A549 treated with RU486 at 1 μM for 4 hours (cell line): Measurements from ENCODE around the gene CCDC150. TPM values are rescaled to one million over a fixed set of nuclear protein-coding genes. Genes with fewer than 3 reads are reported as not detected.

Experiments used
- total RNA-seq: library from RNA; stranded (reverse); fragments of 200-300 nt; extraction: Qiagen RNA extraction; gene quantifications from 5 replicates; pipeline ENCODE4 v1.2.3, GENCODE V29; 2022; ENCODE audit warnings: low read depth

CCDC150 gene
- 2.8 to 5.7 TPM (median 4.7 TPM) in 5 replicates for total RNA-seq

GRCh38 chr2:196639180-196640030 is at the start of gene CCDC150:
Gene CCDC150, plus strand, starts transcription at chr2:196639715. Its CDS starts 52 bp downstream, at chr2:196639767.

GRCh38 chr2:196592911-196593881 is 46.3 kb upstream of the CCDC150 start, which contains the start of gene HECW2:
Gene HECW2, minus strand, starts transcription at chr2:196593554.

Other genes with a start within 250 kb of the CCDC150 start
- 1.6 to 2.3 TPM (median 2.0 TPM) in 5 replicates for gene HECW2, start 46.2 kb upstream of the CCDC150 start, total RNA-seq
- gene GTF3C3, start 160.0 kb downstream of the CCDC150 start, total RNA-seq = 17.1 to 20.5 TPM (median 18.8 TPM) in 5 replicates
- 0.07 to 0.19 TPM (median 0.13 TPM) in 3 of 5 replicates, not detected in the others for gene C2orf66, start 169.6 kb downstream of the CCDC150 start, total RNA-seq